HepG2 (cell line): ENCODE results near the gene DCAF4. TPM values are rescaled to one million over a fixed set of nuclear protein-coding genes. Genes with fewer than 3 reads are reported as not detected.

Source experiments
- CBFB ChIP-seq: sonication (generic); formaldehyde crosslinking; IDR thresholded peaks from 2 replicates; pipeline ENCODE4 v1.4.0; 2020; ENCODE audit warnings: missing genetic modification reagents
- FLYWCH1 ChIP-seq: sonication (generic); formaldehyde crosslinking; IDR thresholded peaks from 2 replicates; pipeline ENCODE4 v1.8.1; 2023; ENCODE audit warnings: mild to moderate bottlenecking, missing genetic modification reagents
- FOXP4 ChIP-seq: sonication (generic); formaldehyde crosslinking; IDR thresholded peaks from 2 replicates; pipeline ENCODE4 v1.4.0; 2020; ENCODE audit warnings: missing genetic modification reagents
- HCFC1 ChIP-seq: fragments of 150-350 bp; IDR thresholded peaks from 2 replicates; pipeline ENCODE4 v1.6.1; 2014; ENCODE audit warnings: low read depth, low read length
- IRF9 ChIP-seq: sonication (generic); formaldehyde crosslinking; IDR thresholded peaks from 2 replicates; pipeline ENCODE4 v1.8.0; 2022; ENCODE audit warnings: missing genetic modification reagents, mild to moderate bottlenecking, borderline replicate concordance
- MED1 ChIP-seq: sonication (generic); formaldehyde crosslinking; IDR thresholded peaks from 2 replicates; pipeline ENCODE4 v1.4.0; 2020; ENCODE audit warnings: missing genetic modification reagents
- PHF8 ChIP-seq: sonication (generic); formaldehyde crosslinking; IDR thresholded peaks from 2 replicates; pipeline ENCODE4 v1.5.0; 2020; ENCODE audit warnings: missing genetic modification reagents
- POGZ ChIP-seq: sonication (generic); formaldehyde crosslinking; IDR thresholded peaks from 2 replicates; pipeline ENCODE4 v1.4.0; 2020; ENCODE audit warnings: mild to moderate bottlenecking, missing genetic modification reagents
- RBM39 ChIP-seq: fragments of 200-400 bp; formaldehyde crosslinking; IDR thresholded peaks from one replicate; pipeline ENCODE4 v1.6.1; 2018; ENCODE audit warnings: antibody characterized with exemption, mild to moderate bottlenecking, low read depth, low read length; ENCODE audit not compliant: poor library complexity, severe bottlenecking
- REPIN1 ChIP-seq: sonication (generic); formaldehyde crosslinking; IDR thresholded peaks from 2 replicates; pipeline ENCODE4 v1.8.0; 2022; ENCODE audit warnings: missing genetic modification reagents, low read depth, mild to moderate bottlenecking, borderline replicate concordance
- SIN3A ChIP-seq: IDR thresholded peaks from 2 replicates; pipeline ENCODE4 v1.6.1; 2011; ENCODE audit warnings: low read depth, mild to moderate bottlenecking, control low read depth, low read length, borderline replicate concordance
- SMAD3 ChIP-seq: sonication (generic); formaldehyde crosslinking; IDR thresholded peaks from 2 replicates; pipeline ENCODE4 v1.4.0; 2020; ENCODE audit warnings: missing genetic modification reagents
- TBX2 ChIP-seq: sonication (generic); formaldehyde crosslinking; IDR thresholded peaks from 2 replicates; pipeline ENCODE4 v1.5.0; 2020; ENCODE audit warnings: missing genetic modification reagents, mild to moderate bottlenecking, borderline replicate concordance
- TFDP1 ChIP-seq: IDR thresholded peaks from 2 replicates; pipeline ENCODE4 v1.6.1; 2016; ENCODE audit warnings: missing compliant biosample characterization, missing genetic modification reagents, borderline replicate concordance
- ZNF207 ChIP-seq: fragments of 450-650 bp; IDR thresholded peaks from 2 replicates; pipeline ENCODE4 v1.6.1; 2016; ENCODE audit warnings: antibody characterized with exemption, borderline replicate concordance
- ZNF264 ChIP-seq: sonication (generic); formaldehyde crosslinking; IDR thresholded peaks from 2 replicates; pipeline ENCODE4 v1.4.0; 2020; ENCODE audit warnings: missing genetic modification reagents
- ZNF274 ChIP-seq: sonication (generic); formaldehyde crosslinking; IDR thresholded peaks from 2 replicates; pipeline ENCODE4 v1.5.1; 2020; ENCODE audit warnings: mild to moderate bottlenecking, missing genetic modification reagents
- ZNF773 ChIP-seq: sonication (generic); formaldehyde crosslinking; IDR thresholded peaks from 2 replicates; pipeline ENCODE4 v1.4.0; 2020; ENCODE audit warnings: missing genetic modification reagents, borderline replicate concordance
- polyA plus RNA-seq, 8 experiments: library from polyadenylated mRNA; depleted of rRNA in 3 of 8; stranded (reverse) in 7 of 8; unstranded in 1 of 8; fragments of >200 nt; fragmentation: Illumina TruSeq in 4 of 8; extraction: Trizol in 4 of 8; gene quantifications; 2 replicates each; pipeline versions ENCODE4 v1.2.1 to v1.2.3, GENCODE V29; 2011 to 2016; ENCODE audit warnings: low read depth in 4 of 8, missing spikeins in 1 of 8, mixed read lengths in 1 of 8; ENCODE audit not compliant: insufficient read depth in 1 of 8
- total RNA-seq, 5 experiments: library from RNA; depleted of rRNA; stranded (reverse); fragments of >200 nt; fragmentation: Illumina TruSeq; extraction: Trizol; gene quantifications; 2 replicates each; pipeline ENCODE4 v1.2.3, GENCODE V29; 2016; ENCODE audit warnings: low read depth in 1 of 5

Gene DCAF4
- total and polyA plus RNA-seq, 2 of the 13 experiments (the other 11 are each of a cell fraction or from before 2014, with no cell fraction given) = 18.8 to 21.1 TPM

GRCh38 chr14:72925171-72925759 lies 999 bp upstream of the DCAF4 start (continued):
- 0 out of 2 replicates have a peak, but pooled peaks have one; percentile 10 for TF ChIP-seq FOXP4 (CRISPR knock-in tag)
- 0 out of 2 replicates have a peak, but pooled peaks have one; percentile 11 for TF ChIP-seq IRF9
- TF ChIP-seq SIN3A = 0 out of 2 replicates have a peak, but pooled peaks have one; percentile 16
- no peak for TF ChIP-seq ZNF207
- no peak for TF ChIP-seq MED1 (CRISPR knock-in tag)
- TF ChIP-seq PHF8 = peak; percentile 43; the same call in 1 of the 2 replicates
- TF ChIP-seq FLYWCH1 (CRISPR knock-in tag) = no peak
- TF ChIP-seq POGZ (CRISPR knock-in tag) = no peak
- 0 out of 2 replicates have a peak, but pooled peaks have one; percentile 23 for TF ChIP-seq ZNF264 (CRISPR knock-in tag)
- TF ChIP-seq REPIN1 = 0 out of 2 replicates have a peak, but pooled peaks have one; percentile 32
- TF ChIP-seq SMAD3 (CRISPR knock-in tag) = 0 out of 2 replicates have a peak, but pooled peaks have one; percentile 20
- TF ChIP-seq ZNF773 (CRISPR knock-in tag) = peak; percentile 28; the same call in 1 of the 2 replicates
- no peak for TF ChIP-seq HCFC1
- TF ChIP-seq RBM39 = no peak
- TF ChIP-seq TBX2 (CRISPR knock-in tag) = peak; percentile 29; the same call in 1 of the 2 replicates
- 0 out of 2 replicates have a peak, but pooled peaks have one; percentile 22 for TF ChIP-seq CBFB (CRISPR knock-in tag)
- TF ChIP-seq TFDP1 (CRISPR knock-in tag) = 0 out of 2 replicates have a peak, but pooled peaks have one; percentile 3
- no peak for TF ChIP-seq ZNF274
